Activated CD8-positive, alpha-beta memory T cell treated with anti-CD3 and anti-CD28 coated beads, Interleukin-2, amount 50 U/mL, for 1 hour (primary cell): ENCODE measurements around the gene HCN2.

Experiments
- DNase-seq: peaks from one replicate; pipeline ENCODE4 v3.0.0-alpha.2; 2020; ENCODE audit errors: extremely low read depth

Gene HCN2

DNA sequence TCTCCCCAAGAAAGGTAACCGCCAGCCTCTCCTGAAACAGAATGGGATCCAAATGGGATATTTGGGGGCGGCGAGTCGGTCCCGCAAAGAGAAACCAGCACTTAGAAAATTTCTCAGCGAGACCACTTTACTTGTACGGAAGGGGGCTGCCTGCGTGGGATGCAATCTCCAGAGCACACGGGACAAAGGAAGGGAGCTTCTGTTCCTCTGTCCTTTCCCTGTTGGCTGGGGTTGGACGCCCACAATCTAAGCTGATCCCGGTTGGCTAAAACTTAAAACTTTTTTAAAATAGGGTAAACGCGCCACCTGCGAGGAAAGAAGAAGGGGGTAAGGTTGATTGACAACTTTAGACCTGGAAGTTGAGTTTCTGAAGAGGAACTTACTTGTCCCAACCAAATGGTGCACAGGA is 18.1 kb upstream of the HCN2 start:
- DNase-seq, result no peak

DNA sequence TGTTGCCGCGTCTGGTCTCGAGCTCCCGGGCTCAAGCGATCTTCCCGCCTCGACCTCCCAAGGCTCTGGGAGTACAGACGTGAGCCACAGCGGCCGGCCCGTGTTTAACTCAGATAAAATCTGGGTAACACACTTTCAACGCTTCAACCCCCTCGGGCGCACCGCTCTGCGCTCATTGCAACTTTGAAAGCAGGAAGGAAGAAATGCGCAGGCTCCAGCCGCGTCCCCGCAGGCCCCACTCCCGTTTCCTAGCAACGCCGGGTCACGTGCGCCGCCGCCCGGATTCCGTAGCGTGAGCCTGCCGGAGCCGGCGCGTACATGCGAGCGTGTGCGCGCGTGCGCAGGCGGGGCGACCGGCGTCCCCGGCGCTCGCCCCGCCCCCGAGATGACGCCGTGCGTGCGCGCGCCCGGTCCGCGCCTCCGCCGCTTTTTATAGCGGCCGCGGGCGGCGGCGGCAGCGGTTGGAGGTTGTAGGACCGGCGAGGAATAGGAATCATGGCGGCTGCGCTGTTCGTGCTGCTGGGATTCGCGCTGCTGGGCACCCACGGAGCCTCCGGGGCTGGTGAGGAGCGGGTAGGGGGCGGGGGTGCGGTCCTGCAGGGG is 17.4 kb upstream of the HCN2 start, which contains the start of gene BSG:
TSS of gene BSG (plus strand) at position 457 of the 603 bp plus-strand sequence. CDS start at position 496, 39 bp downstream.
- DNase-seq, result peak; percentile 91

DNA sequence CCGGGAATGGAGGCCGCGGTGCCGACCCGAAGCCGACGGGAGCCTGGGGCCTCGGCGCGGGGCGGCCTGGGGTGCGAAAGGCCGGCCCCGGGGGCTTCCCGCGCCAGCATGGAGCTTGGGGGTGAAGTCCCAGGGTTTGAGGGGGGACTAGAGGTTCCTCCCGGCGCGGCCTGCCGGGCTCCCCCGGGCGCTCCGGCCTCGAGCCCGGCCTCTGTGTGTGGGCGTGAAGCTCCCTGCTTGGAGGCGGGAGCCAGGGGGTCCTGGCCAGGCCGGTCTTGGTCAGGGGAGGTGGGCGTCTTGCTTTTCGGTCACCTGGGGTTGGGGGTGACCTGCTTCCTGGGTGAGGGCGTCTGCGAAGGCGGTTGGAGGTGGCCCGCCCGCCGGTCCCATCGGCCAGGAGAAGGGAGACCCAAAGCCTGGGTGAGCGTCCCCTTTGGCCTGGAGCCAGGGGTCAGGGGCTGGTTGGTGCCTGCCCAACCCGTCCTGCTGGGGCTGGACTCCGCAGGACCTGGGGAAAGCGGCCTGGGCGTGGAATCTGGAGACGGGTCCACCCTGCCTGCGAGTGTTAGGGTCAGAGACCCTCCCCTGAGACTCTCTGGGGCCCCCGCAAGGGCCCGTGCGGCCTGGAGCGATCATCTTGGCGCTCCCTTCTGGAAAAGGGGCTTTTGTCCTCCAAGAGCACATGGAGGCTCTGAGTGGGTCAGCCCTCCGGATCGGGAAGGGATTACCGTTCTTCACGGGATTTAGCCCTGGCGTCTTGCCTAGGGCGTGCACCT is 16.8 kb upstream of the HCN2 start:
- no peak for DNase-seq

DNA sequence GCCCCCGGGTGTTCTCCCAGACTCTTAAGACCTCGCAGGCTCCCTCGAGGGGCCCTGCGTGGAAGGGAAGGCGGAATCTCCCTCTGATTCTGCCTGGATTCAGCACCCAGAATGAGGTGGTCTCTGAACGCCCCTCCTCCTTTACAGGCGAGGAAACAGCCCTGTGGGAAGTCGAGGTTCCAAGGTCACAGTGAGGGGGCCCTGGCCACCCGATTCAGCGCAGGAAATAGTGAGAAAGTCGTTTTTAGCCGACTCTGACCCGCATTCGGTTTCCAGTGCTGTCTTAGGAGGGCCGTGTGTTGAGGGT is 16.2 kb upstream of the HCN2 start:
- no peak for DNase-seq

DNA sequence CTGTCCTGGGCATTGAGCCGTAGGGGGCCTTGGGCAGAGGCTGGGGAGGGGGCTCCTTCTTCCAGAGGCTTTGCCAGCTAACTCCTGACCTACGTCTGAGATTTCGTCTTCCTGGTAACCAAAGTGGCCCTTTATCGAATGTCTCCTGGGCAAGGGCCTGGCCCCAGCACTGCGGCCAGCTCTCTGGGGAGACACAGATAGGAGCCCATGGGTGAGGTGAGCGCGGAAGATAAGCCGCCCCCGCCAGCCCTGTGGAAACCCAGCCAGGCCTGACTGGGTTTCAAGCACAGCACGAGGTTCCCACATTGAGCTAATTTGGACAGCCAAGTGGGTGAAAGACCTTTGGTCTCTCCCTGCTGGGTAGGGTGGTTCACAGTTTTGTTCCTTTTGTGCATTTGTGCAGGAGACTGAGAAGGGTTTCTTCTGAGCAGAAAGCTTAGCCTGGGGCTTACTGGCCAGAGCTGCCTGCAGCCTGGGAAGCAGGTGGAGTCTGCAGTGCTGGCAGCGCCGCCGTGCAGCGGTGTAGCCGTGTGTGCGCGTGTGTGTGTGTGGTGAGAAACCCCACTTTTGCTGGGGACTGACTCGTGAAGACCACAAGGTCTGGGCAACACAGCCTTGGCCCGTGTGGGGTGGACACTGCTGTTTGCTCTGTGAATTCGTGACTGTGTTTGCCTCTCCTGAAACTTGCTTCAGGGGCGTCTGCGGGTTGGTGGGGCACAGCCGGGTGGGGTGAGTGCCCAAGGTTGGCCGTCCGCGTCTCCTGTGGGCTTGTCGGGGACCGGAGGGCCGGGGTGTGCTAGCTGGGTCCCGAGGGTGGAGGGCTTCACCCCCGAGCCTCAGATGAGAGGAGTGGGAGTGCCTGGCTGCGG is 14.8 kb upstream of the HCN2 start:
- no peak for DNase-seq

DNA sequence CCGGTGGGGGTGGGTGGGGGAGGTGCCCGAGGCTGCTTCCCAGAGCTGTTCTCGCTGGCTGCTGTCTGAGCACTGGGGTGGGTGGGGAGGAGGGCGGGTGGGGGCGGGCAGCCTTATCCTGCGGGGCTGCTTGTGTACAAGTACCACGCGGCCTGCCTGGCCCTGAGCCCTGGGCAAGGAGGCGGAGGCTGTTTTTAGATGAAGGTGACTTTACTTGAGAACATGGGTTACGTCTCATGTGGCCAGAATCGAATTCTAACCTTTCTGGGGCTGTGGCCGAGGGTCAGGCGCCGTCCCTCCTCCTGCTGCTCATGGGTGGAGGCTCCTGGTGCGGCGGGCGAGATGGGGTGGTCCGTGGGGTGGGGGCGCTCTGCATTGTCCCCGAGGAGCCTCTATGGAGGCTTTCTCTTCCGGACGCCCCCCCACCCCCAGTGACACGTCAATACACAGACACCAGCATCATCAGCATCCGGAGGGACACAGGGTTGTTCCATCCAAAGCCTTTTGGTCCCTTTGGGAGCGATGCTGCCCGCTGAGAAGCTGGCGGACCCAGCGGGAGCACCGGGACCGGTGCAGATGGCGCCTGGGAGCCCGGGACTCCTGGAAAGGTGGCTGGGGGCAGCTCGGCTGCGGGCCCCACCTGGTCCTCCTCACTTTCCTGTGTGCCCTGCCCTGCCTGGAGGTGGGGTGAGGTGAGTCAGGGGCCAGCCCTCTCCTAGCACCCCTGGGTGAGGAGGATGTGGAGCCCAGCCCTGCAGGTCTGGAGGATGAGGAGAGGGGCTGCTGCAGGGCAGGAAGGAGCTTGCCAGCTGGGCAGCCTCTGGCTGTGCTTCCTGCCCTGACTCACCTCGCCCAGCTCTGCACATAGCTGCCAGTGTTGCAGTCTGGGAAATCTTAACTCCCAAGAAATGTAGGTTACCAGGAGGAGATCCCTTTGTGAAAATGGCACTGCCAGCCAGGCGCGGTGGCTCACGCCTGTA is 13.9 kb upstream of the HCN2 start:
- DNase-seq, result no peak

DNA sequence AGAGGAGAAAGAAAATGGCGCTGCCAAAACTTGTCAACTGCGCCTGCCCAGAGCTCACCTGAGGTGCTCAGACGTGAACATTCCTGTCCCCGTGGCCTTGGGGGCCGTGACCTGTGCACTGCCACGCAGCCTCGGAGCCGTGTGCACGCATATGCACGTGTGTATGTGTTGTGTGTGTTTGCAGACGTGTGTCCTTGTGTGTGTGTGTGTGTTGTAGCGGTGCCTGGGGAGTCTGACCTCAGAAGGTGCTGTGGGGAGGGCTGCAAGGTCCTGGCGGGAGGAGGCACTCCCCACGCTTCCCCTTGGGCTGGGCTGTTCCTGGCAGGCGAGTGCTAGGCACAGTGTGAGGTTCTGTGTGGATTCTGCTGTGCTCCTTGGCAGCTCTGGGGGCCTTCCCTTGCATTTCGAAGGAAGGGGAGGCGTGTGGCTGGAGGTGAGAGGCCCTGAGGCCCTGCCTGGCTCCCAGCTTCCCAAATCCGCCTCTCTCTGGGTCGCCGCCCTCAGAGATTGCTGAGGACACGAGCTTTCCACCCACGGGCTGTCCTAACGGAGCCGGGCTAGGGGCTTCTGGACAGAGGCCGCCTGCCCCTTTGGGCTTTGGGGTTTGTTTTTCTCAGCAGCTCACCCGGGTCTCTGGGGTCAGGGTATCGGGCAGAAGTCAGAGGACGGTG is 12.8 kb upstream of the HCN2 start:
- no peak for DNase-seq

DNA sequence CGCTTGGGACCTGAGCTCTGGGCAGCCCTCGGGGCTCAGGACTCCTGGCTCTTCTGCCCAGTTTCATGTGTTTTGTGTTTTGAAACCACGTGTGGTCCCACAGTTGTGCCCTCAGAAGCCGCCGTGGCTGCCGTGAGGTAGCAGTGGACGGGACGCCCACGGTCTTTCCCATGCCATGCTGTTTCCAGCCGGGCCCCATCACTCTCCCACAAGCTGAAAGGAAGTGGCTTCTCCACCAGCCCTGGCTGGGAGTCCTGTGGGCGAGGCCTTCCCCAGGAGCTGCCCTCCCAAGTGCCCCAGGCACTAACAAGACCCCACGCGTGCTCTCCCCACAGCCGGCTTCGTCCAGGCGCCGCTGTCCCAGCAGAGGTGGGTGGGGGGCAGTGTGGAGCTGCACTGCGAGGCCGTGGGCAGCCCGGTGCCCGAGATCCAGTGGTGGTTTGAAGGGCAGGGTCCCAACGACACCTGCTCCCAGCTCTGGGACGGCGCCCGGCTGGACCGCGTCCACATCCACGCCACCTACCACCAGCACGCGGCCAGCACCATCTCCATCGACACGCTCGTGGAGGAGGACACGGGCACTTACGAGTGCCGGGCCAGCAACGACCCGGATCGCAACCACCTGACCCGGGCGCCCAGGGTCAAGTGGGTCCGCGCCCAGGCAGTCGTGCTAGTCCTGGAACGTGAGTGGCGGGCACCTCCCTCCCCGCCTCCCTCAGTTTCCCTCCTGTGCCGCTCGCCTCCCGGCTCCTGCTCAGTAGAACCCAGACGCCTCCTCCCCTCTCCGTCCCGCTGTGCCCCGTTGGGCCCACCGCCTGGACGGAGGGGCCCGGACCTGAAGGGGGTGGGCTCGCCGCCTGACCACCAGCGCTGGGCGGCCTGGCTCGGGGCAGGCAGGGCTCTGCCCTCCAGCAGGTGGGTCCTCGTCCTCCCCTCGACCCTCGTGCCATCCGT is 12.0 kb upstream of the HCN2 start:
- no peak for DNase-seq

DNA sequence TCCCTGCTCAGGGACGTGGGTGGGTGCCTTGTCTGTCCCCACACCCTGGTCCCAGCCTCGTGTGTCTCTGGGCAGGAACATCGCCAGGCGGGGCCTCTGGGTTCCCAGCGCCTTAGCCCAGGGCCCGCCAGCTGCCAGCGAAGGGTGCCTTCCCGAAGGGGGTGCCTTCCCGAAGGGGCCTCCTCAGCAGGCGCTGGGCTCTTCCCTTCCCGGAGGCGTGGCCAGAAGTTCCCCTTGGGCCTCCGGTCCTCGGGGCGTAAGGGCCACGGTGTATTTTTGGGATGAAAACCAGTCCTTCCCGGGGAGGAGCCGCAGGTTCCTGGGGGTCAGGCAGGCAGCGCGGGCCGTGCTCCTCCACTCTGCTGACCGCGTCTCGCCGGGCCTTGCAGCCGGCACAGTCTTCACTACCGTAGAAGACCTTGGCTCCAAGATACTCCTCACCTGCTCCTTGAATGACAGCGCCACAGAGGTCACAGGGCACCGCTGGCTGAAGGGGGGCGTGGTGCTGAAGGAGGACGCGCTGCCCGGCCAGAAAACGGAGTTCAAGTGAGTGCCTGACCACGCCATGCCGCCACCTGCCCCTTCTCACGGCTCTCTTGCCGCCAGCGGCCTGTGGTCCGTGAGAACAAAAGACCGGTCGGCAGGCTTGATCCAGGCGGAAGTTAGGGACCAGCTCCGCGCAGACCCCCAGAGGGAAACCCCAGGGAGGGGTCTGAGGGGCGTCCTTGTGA is 10.4 kb upstream of the HCN2 start:
- no peak for DNase-seq

DNA sequence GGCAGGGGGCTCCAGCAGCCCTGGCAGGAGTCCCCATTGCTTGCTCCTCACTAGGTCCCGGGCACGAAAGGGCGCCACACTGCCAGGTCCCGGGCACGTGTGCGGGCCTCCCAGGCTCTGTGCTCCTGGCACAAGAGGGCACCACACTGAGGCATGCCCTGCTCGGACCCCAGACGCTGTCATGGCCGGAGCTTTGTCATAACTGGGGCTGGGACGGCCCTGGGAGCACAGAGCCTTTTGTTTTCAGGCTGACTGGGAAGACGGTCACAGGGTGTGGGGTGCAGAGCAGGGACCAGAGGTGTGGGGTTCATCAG is 9.9 kb upstream of the HCN2 start:
- DNase-seq, result no peak

DNA sequence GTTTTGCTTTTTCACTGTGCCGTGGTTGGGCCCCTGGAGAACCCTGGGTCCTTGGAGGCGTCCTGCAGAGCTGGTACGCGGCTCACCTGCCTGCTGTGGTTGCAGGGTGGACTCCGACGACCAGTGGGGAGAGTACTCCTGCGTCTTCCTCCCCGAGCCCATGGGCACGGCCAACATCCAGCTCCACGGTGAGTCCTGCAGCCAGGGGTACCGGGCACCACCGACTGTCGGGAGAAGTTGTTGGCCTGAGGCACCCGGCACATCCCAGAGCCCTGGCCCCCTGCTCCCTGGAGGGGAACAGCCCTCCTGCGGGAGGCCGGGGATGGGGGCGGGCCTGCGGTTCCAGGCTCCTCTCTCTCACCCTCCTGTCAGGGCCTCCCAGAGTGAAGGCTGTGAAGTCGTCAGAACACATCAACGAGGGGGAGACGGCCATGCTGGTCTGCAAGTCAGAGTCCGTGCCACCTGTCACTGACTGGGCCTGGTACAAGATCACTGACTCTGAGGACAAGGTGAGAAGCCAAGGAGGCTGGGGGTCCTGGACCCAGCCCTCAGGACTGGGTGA is 9.3 kb upstream of the HCN2 start:
- no peak for DNase-seq

DNA sequence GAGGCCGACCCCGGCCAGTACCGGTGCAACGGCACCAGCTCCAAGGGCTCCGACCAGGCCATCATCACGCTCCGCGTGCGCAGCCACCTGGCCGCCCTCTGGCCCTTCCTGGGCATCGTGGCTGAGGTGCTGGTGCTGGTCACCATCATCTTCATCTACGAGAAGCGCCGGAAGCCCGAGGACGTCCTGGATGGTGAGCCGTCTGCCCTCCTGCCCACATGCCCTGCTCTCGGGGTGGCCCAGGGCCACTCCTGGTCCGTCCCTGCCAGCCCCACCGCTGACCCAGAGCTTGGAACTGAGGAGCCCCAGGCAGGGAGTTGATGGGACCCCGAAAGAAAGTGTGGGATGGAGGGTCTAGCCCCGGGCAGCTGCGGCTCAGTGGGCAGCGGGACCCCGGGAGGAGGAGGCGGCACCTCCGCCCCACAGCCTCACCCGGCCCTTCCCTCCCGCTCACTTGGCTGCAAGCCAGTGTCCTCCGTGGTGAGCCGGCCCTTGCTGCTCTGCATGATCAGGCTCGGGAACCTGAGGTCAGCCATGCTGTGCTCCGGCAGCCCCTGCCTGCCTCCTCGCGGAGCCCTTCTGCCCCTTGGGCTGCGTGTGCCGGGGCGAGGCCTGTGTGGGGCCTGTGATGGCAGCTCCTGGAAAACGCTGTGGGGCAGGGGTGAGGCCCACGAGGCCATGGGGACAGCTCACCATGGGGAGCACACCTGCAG is 8.1 kb upstream of the HCN2 start:
- no peak for DNase-seq

DNA sequence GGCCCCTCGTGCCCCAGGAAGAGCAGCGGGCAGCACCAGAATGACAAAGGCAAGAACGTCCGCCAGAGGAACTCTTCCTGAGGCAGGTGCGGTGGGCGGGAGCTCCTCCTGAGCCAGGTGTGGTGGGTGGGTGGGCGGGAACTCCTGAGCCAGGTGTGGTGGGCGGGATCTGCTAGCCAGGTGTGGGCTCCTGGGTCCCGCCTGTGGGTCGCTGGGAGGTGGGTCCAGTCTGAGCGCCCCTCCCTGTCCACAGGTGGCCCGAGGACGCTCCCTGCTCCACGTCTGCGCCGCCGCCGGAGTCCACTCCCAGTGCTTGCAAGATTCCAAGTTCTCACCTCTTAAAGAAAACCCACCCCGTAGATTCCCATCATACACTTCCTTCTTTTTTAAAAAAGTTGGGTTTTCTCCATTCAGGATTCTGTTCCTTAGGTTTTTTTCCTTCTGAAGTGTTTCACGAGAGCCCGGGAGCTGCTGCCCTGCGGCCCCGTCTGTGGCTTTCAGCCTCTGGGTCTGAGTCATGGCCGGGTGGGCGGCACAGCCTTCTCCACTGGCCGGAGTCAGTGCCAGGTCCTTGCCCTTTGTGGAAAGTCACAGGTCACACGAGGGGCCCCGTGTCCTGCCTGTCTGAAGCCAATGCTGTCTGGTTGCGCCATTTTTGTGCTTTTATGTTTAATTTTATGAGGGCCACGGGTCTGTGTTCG is 7.0 kb upstream of the HCN2 start:
- DNase-seq, result no peak

DNA sequence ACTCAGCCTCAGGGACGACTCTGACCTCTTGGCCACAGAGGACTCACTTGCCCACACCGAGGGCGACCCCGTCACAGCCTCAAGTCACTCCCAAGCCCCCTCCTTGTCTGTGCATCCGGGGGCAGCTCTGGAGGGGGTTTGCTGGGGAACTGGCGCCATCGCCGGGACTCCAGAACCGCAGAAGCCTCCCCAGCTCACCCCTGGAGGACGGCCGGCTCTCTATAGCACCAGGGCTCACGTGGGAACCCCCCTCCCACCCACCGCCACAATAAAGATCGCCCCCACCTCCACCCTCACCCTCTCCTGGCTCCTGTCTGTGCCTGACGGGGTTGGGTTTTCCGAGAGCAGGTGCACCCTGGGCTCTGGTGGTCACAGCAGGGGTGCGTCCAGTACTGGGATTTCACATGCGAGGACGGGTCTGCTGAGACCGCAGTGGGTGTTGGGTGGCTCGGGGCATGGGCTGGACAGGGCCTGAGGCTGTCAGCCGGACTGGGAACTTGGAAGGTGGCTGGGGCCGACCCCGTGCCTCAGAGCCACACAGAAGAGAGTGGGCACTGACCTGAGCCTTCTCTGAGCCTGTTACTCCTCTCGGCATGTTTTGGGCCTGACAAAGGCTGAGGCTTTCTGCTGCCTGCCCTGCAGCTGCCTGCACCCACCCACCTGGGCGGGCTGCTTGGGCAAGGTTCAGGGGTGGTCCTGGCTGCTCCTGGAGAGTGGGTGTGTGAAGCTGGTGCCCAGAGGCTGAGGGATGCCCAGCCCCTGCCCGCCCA is 6.3 kb upstream of the HCN2 start:
- no peak for DNase-seq

DNA sequence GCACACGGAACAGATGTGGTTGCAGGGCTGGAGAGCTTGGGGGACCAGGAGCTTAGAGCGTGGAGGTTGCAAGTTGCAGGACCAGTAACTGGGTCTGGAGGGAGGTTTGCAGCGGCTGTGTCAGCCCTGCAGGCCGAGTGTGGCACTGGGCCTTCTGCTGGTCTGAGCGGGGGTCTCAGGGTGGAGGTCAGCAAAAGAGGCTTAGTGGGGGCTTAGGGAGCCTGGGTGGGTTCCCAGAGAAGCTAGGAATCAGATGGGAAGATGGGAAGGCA is 5.8 kb upstream of the HCN2 start:
- no peak for DNase-seq

DNA sequence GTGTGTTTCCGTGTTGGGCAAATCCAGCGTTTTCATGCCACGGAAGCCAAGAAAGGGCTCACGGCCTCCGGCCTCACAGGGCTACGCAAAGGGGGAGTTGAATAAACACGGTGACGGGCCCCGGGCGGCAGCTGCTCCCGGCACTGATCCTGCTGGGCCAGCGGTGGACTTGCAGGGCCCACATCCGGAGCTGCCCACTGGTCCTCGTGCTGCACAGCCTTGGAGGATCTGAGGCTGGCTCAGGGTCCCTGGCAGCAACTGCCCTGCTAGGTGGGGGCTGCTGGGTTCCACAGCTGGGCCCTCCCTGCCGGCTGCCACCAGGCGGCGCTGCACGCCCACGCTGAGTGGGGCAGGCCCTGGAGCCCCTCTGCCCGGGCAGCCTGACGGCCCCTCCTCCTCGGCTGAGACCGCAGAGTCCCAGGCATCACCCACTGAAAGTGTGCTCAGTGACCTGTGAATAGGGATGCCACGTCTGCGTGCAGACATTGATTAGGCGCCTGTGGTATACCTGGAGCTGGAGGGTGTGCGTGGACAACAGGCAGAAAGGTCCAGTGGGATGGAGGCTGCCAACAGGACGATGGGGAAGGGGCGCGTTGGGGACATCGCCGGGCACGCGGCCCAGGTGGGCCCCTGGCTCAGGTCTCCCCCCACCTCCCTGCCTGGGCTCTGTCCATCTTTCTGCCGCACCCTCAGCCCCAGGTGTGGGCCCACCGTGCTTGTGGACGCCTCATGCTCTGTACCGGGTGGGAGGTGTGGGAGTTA is 5.3 kb upstream of the HCN2 start:
- DNase-seq, result no peak
